Activated CD8-positive, alpha-beta T cell treated with anti-CD3 and anti-CD28 coated beads for 36 hours (primary cell): ENCODE measurements around the gene DRC7. TPM values are rescaled to one million over a fixed set of nuclear protein-coding genes. Genes with fewer than 3 reads are reported as not detected.

Source experiments
- ATAC-seq: fragments of 200-7000 bp; cut with Tn5 transposase; one replicate; pipeline ENCODE4 v1.10.0; 2021; ENCODE audit warnings: mild to moderate bottlenecking, moderate library complexity
- CTCF ChIA-PET: fragments of 350-600 bp; sonication (Branson Sonifier 250); formaldehyde crosslinking; loops from one replicate; lab custom pipeline; 2021; ENCODE audit warnings: antibody characterized with exemption; lab: Charles Lee
- POLR2A ChIA-PET: fragments of 350-600 bp; sonication (Branson Sonifier 250); formaldehyde crosslinking; loops from one replicate; lab custom pipeline; 2021; ENCODE audit warnings: antibody characterized with exemption; lab: Charles Lee
- DNase-seq: peaks from one replicate; pipeline ENCODE4 v3.0.0-alpha.2; 2020
- H3K27ac Mint-ChIP-seq: one replicate; pipeline ENCODE4 v1.8.0; 2021; ENCODE audit warnings: mild to moderate bottlenecking, mixed read lengths
- H3K27me3 Mint-ChIP-seq: one replicate; pipeline ENCODE4 v1.8.0; 2021; ENCODE audit warnings: mixed read lengths
- H3K36me3 Mint-ChIP-seq: one replicate; pipeline ENCODE4 v1.8.0; 2021; ENCODE audit warnings: low read depth, mixed read lengths
- H3K4me1 Mint-ChIP-seq: one replicate; pipeline ENCODE4 v1.8.0; 2021; ENCODE audit warnings: low read depth, mixed read lengths
- H3K4me3 Mint-ChIP-seq: one replicate; pipeline ENCODE4 v1.8.0; 2021; ENCODE audit warnings: mild to moderate bottlenecking, moderate library complexity, mixed read lengths
- H3K9me3 Mint-ChIP-seq: one replicate; pipeline ENCODE4 v1.8.0; 2021; ENCODE audit warnings: mixed read lengths
- intact Hi-C: fragments of 100-400 bp; cut with micrococcal nuclease; formaldehyde crosslinking; loops from one replicate; pipeline ENCODE4 v1.10.0; 2022
- total RNA-seq, 2 experiments: library from RNA; stranded (reverse); gene quantifications; one replicate each; pipeline ENCODE4 v1.2.3, GENCODE V29; 2021
- TF ChIP-seq, protein P1 (sequence below): fragments of 200-600 bp; IDR thresholded peaks from one replicate; pipeline ENCODE4 v1.8.0; 2022; ENCODE audit warnings: antibody characterized with exemption, mild to moderate bottlenecking

The DRC7 gene
- total RNA-seq, 2 experiments from 2014 or later: 0.58 TPM; not detected in 1

DNA sequence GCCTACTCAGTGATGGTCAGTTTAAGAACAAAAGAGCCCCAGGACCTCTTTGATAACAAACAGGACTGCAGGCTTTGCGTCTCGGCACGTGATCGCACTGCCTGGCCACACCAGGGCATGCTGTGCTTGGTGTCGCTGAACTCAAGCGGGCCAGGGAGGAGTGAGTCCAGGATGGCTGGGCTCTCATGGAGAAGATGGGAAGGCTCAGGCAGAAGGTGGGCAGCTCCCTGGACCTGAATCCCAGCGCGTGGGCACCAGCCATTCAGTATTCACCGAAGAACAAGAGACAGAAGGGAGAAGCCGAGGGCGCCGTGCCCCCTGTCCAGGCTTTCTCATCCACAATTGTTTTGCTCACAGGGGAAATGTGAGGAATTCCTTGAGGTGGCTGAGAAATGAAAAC is 52.9 kb downstream of the DRC7 start:
- intact Hi-C loops: no loop called here
- POLR2A ChIA-PET: no interaction called here
- Mint-ChIP-seq H3K9me3 (no peaks in the 10 kb centered on the region), H3K4me3 (no peak overlapping the region), H3K4me1 (no peaks in the 10 kb centered on the region), H3K27me3 (no peaks in the 10 kb centered on the region), H3K36me3 (peaks cover 5% of the 10 kb centered on the region), H3K27ac (no peak overlapping the region)
- CTCF ChIA-PET: interaction anchor here (2.5 kb wide), 1 partner anchor 10 kb away, joined by 9 read pairs; no protein-coding TSS in a partner anchor
- no peak for ATAC-seq
- DNase-seq: no peak
- TF ChIP-seq, protein P1, sequence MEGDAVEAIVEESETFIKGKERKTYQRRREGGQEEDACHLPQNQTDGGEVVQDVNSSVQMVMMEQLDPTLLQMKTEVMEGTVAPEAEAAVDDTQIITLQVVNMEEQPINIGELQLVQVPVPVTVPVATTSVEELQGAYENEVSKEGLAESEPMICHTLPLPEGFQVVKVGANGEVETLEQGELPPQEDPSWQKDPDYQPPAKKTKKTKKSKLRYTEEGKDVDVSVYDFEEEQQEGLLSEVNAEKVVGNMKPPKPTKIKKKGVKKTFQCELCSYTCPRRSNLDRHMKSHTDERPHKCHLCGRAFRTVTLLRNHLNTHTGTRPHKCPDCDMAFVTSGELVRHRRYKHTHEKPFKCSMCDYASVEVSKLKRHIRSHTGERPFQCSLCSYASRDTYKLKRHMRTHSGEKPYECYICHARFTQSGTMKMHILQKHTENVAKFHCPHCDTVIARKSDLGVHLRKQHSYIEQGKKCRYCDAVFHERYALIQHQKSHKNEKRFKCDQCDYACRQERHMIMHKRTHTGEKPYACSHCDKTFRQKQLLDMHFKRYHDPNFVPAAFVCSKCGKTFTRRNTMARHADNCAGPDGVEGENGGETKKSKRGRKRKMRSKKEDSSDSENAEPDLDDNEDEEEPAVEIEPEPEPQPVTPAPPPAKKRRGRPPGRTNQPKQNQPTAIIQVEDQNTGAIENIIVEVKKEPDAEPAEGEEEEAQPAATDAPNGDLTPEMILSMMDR: no peak

DNA sequence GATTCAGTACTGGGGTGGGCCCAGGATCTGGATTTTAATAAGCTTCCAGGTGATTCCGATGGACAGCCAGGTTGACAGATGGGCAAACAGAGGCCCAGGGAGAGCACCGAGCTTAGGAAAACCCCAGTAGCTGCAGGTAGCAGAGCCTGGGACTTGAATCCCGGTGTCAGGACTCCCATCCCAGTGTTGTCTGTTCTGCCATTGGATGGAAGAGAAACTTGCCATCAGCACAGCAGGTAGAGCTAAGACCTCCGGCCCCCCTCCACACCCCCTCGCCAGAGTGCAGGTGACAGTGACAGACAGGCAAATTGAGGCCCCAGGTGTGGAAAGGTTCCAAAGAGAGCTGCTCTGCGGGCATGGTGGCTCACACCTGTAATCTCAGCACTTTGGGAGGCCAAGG is 53.4 kb downstream of the DRC7 start:
- TF ChIP-seq, protein P1: no peak
- ChIA-PET CTCF (interaction anchor here (2.5 kb wide), 1 partner anchor 9 kb away, joined by 9 read pairs; no protein-coding TSS in a partner anchor), POLR2A (no interaction called here)
- Mint-ChIP-seq H3K27ac (no peak overlapping the region), H3K27me3 (no peaks in the 10 kb centered on the region), H3K36me3 (peaks cover 3% of the 10 kb centered on the region), H3K4me3 (no peak overlapping the region), H3K9me3 (no peaks in the 10 kb centered on the region), H3K4me1 (no peaks in the 10 kb centered on the region)
- DNase-seq: no peak
- intact Hi-C loops: no loop called here
- no peak for ATAC-seq

DNA sequence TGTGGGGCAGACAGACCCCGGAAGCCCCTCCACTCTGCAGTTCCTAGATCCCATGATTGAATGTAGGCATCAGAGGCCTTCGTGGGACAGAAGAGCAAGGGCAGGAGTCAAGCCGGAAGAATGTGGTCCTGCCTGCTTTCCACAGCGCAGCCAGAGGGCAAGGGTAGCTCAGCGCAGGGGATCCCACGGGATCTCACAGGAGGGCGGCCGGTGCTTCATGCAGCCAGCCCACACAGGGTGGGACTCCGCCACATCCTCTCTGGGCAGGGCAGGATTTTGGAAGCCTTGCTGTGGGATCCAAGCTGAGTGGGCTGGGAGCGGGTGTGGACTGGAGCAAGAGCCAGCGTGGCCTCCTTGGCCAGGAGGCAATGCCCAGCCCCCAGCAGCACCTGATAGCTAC is 54.0 kb downstream of the DRC7 start:
- Mint-ChIP-seq H3K9me3 (no peaks in the 10 kb centered on the region), H3K4me1 (no peaks in the 10 kb centered on the region), H3K36me3 (peaks cover 3% of the 10 kb centered on the region), H3K4me3 (no peak overlapping the region), H3K27ac (no peak overlapping the region), H3K27me3 (no peaks in the 10 kb centered on the region)
- POLR2A ChIA-PET: no interaction called here
- DNase-seq (no peak), ATAC-seq (no peak)
- TF ChIP-seq, protein P1: no peak
- intact Hi-C loops: no loop called here
- CTCF ChIA-PET: interaction anchor here (0.7 to 2.5 kb wide), 2 partner anchors 9 to 13 kb away, joined by 3 to 9 read pairs; partner anchors contain the start of gene KATNB1

DNA sequence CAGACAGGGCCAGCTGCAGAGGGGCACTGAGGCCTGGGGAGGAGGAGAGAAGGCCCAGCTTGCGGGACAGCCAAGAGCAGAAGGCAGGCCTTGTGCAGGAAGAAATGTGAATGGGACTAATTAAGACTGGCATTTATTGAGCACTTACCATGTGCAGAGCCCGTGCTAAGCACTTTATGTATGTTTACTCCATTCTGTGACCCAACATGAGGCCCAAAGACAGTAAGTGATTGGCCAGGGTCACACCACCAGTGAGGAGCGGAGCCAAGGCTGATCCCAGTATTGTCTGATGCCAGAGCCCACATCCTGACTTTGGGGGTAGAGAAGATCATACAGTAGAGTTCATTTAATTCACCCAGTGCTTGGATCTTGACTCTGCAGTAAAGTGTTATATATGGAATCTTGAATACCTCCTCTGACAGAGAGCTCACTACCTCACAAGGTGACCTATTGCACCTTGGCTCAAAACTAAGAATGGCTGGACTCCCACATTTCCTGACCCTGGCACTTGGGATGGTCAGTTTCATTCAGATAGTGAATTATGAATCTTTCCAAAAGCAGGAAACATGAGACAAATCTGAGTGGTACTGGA is 54.6 kb downstream of the DRC7 start:
- Mint-ChIP-seq H3K27me3 (no peaks in the 10 kb centered on the region), H3K4me3 (no peak overlapping the region), H3K4me1 (no peaks in the 10 kb centered on the region), H3K9me3 (no peaks in the 10 kb centered on the region), H3K36me3 (peaks cover 3% of the 10 kb centered on the region), H3K27ac (no peak overlapping the region)
- intact Hi-C loops: no loop called here
- TF ChIP-seq, protein P1: no peak
- ATAC-seq: no peak
- ChIA-PET CTCF (interaction anchor here (0.7 to 2.5 kb wide), 2 partner anchors 8 to 14 kb away, joined by 3 to 9 read pairs; partner anchors contain the start of gene KATNB1), POLR2A (no interaction called here)
- DNase-seq: no peak

DNA sequence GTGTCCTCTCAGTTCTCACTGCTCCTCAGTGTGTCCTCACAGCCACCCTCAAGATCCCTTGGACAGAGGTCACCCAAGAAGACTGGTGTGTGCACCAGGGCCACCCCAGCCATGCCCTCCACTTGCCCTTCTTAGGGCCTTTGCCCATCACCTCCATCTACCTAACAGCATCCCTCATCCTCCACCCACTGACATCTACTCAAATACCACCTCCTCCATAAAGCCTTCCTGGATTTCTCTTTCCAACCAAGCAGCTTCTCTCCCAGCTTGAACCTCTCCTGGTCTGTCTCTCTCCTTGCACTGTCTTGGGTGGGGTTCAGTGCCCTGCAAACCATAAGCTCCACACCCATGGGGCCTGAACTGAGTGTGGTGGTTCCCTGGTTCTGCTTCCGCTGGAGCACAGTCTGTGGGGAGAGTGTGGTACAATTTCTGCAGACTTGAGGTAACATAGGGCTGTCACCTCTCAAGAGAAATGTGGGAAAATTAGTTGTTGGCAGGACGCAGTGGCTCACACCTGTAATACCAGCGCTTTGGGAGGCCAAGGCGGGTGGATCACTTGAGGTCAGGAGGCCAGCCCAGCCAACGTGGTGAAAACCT is 55.3 kb downstream of the DRC7 start:
- ChIA-PET CTCF (no interaction called here), POLR2A (no interaction called here)
- TF ChIP-seq, protein P1: no peak
- no peak overlapping the region for H3K27ac Mint-ChIP-seq
- H3K9me3 Mint-ChIP-seq: no peaks in the 10 kb centered on the region
- intact Hi-C loops: no loop called here
- no peak for ATAC-seq
- no peaks in the 10 kb centered on the region for H3K27me3 Mint-ChIP-seq
- no peaks in the 10 kb centered on the region for H3K4me1 Mint-ChIP-seq
- DNase-seq: no peak
- no peak overlapping the region for H3K4me3 Mint-ChIP-seq
- H3K36me3 Mint-ChIP-seq: peaks cover 5% of the 10 kb centered on the region
